Measurements from ENCODE around the gene PLEKHJ1. TPM values are rescaled to one million over a fixed set of nuclear protein-coding genes. Genes with fewer than 3 reads are reported as not detected.

The PLEKHJ1 gene
- total and polyA plus RNA-seq, 2 of the 8 experiments (the other 6 are each of a cell fraction or from before 2014, with no cell fraction given) = 135 to 187 TPM

- no peak overlapping the region for H2BK15ac ChIP-seq (ENCODE audit: low read length)
- H3K23me2 ChIP-seq (ENCODE audit: low read depth, low read length) = peaks cover 9% of the 10 kb centered on the region; the same call in 1 of the 2 replicates
- no peak overlapping the region for H3K9ac ChIP-seq (replicated peaks in 1 of 4; ENCODE audit: extremely low read depth in 1 of 4, low read depth in 3 of 4, low read length in 3 of 4)
- no peak overlapping the region for H4K5ac ChIP-seq (ENCODE audit: insufficient read length, low read depth, low read length)
- H3K56ac ChIP-seq (replicated peaks; ENCODE audit: insufficient read length, low read depth, low read length) = no peak overlapping the region
- no peak overlapping the region for H4K8ac ChIP-seq (ENCODE audit: extremely low read depth, insufficient read depth, low read length)
- no peak overlapping the region for H3K4me2 ChIP-seq (ENCODE audit: insufficient read depth in 1 of 2, low read depth in 2 of 2, low read length in 2 of 2)
- no peak overlapping the region for H3K4me3 ChIP-seq (ENCODE audit: extremely low read depth in 1 of 4, insufficient read depth in 2 of 4, low read depth in 3 of 4, low read length in 4 of 4)
- ChIA-PET POLR2A (ENCODE audit: partially characterized antibody) (interaction anchor here (0.7 to 5.9 kb wide), 10 partner anchors 12 to 118 kb away, joined by 3 to 52 read pairs (median 3); partner anchors contain the start of gene AMH), CTCF (ENCODE audit: partially characterized antibody) (interaction anchor here (0.6 to 2.4 kb wide), 12 partner anchors 10 to 1361 kb away, joined by 3 to 7 read pairs (median 3); no protein-coding TSS in a partner anchor)
- H3K18ac ChIP-seq (ENCODE audit: extremely low read depth, low read length) = no peak overlapping the region
- no peak overlapping the region for H3K23ac ChIP-seq (ENCODE audit: insufficient read length)
- peaks cover 16 to 33% of the 10 kb centered on the region in 2 experiments for H3K79me2 ChIP-seq (ENCODE audit: control insufficient read depth in 1 of 2, insufficient read depth in 2 of 2, low read length in 2 of 2)
- no peak overlapping the region for H3K4ac ChIP-seq (replicated peaks; ENCODE audit: insufficient read length, low read depth, low read length)
- no peak overlapping the region for H2BK20ac ChIP-seq (ENCODE audit: low read length)
- no peak for DNase-seq (ENCODE audit: low read depth in 1 of 2, low spot score in 2 of 2)
- no peak overlapping the region for H4K91ac ChIP-seq (replicated peaks; ENCODE audit: insufficient read length, low read length)
- FAIRE-seq = no peak
- peaks cover 6 to 19% of the 10 kb centered on the region in 2 experiments for H4K20me1 ChIP-seq (replicated peaks in 1 of 2; ENCODE audit: control insufficient read depth in 1 of 2, insufficient read depth in 2 of 2, low read length in 2 of 2)
- no peak overlapping the region for H2BK120ac ChIP-seq (replicated peaks; ENCODE audit: low read depth, low read length)
- no peak overlapping the region for H3K27ac ChIP-seq (ENCODE audit: low read depth, low read length)
- H2AK5ac ChIP-seq (ENCODE audit: low read depth, low read length) = no peak overlapping the region
- no peak overlapping the region for H2AFZ ChIP-seq (ENCODE audit: low read length)
- no peaks in the 10 kb centered on the region for H3K9me3 ChIP-seq (ENCODE audit: insufficient read depth in 2 of 2, low read depth in 1 of 2, low read length in 1 of 2)
- no peaks in the 10 kb centered on the region for H3K27me3 ChIP-seq (replicated peaks in 1 of 4; ENCODE audit: control insufficient read depth in 3 of 4, extremely low read depth in 1 of 4, insufficient read depth in 3 of 4, low read length in 3 of 4)
- 89% methylated on average over 25 of the region's 25 CpGs; no CpG with 5 or more reads in 1 of the 2 experiments for WGBS, 2 experiments (ENCODE audit: extremely low coverage in 1 of 2, insufficient coverage in 1 of 2, insufficient read length in 1 of 2, insufficient replicate concordance in 2 of 2, low coverage in 1 of 2, low lambda C conversion rate in 2 of 2, missing lambda C conversion rate in 1 of 2)
- H3K79me1 ChIP-seq (ENCODE audit: low read depth, low read length) = peaks cover 10% of the 10 kb centered on the region
- H2BK5ac ChIP-seq (ENCODE audit: low read depth, low read length) = peak overlapping the region; percentile 24; the same call in 1 of the 2 replicates
- peaks cover 0 to 9% (median 6%) of the 10 kb centered on the region in 4 experiments; a peak in 5 of 7 replicates for H3K4me1 ChIP-seq (replicated peaks in 1 of 4; ENCODE audit: control insufficient read depth in 3 of 4, insufficient read depth in 4 of 4, low read length in 3 of 4)
- no peak overlapping the region for H2BK12ac ChIP-seq (ENCODE audit: low read depth, low read length)
- no peak overlapping the region for H3K14ac ChIP-seq (ENCODE audit: insufficient read length)
- H3K36me3 ChIP-seq (ENCODE audit: control insufficient read depth in 2 of 4, insufficient read depth in 4 of 4, low read length in 3 of 4) = peaks cover 0 to 23% (median 14%) of the 10 kb centered on the region in 4 experiments; a peak in 6 of 8 replicates
- no peak for TF ChIP-seq JUND (IDR thresholded peaks at IDR 0.05; ENCODE audit: low read length)
- no peak for TF ChIP-seq FOSL1 (IDR thresholded peaks at IDR 0.05; ENCODE audit: insufficient read depth, low read depth, low read length)
- TF ChIP-seq TAF7 (optimal IDR thresholded peaks at IDR 0.05; ENCODE audit: borderline replicate concordance, low read depth, low read length) = no peak
- TF ChIP-seq SP1 (IDR thresholded peaks at IDR 0.05; ENCODE audit: low read depth, low read length) = no peak
- TF ChIP-seq RFX5 (IDR thresholded peaks at IDR 0.05; ENCODE audit: borderline replicate concordance, low read depth, low read length) = no peak
- TF ChIP-seq ASH2L (IDR thresholded peaks at IDR 0.05; ENCODE audit: low read length) = no peak
- no peak for TF ChIP-seq RXRA (IDR thresholded peaks at IDR 0.05; ENCODE audit: insufficient read depth, low read depth, low read length)
- TF ChIP-seq EZH2 (IDR thresholded peaks at IDR 0.05; ENCODE audit: low read depth, low read length, severe bottlenecking) = no peak
Measured at GRCh38 chr19:2233601-2234280, 2.4 kb downstream of the PLEKHJ1 start.
